DMS 273 (cell line): ENCODE measurements around the gene RUNDC1.

ENCODE experiments used
- DNase-seq: peaks from one replicate; lab custom pipeline; 2025; ENCODE audit not compliant: unreplicated experiment; lab: John Stamatoyannopoulos, UW

Gene RUNDC1

DNA sequence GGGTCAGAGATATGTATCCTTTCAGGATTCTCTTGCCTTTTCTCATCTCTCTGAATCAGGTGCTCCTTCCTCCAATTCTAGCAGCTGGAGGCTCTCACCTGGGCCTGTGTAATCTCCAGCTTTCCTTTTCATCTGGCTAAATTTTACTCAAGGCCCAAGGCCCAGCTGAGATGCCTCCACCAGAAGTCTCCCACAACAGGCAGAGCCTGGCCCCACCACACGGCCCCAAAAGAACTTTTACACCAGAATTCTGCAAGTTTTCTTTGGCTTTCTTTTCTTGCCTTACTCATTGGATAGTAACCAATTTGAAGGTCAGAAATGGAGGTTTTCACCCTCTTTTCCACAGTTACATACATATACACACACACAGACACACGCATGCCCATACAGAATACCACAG is 59.3 kb downstream of the RUNDC1 start:
- no peak for DNase-seq

DNA sequence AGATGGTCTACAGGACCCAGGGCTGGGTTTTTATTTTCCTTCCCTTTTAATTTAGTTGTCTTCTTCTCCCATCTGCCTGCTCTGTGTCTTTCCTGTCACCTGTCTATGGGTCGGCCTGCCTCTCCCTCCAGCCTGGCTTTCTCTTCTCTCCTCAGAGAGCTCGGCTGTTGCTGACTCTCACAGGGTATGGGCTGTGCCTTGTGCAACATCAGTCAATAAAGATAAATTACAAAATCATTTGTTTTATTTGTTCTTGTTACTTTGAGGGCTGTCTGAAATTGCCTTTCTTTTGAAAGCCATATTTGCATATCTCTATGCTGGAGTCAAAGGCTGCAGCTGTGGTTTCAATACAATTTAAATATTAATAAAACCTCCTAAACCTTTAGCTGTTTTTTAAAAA is 60.3 kb downstream of the RUNDC1 start:
- DNase-seq: no peak

DNA sequence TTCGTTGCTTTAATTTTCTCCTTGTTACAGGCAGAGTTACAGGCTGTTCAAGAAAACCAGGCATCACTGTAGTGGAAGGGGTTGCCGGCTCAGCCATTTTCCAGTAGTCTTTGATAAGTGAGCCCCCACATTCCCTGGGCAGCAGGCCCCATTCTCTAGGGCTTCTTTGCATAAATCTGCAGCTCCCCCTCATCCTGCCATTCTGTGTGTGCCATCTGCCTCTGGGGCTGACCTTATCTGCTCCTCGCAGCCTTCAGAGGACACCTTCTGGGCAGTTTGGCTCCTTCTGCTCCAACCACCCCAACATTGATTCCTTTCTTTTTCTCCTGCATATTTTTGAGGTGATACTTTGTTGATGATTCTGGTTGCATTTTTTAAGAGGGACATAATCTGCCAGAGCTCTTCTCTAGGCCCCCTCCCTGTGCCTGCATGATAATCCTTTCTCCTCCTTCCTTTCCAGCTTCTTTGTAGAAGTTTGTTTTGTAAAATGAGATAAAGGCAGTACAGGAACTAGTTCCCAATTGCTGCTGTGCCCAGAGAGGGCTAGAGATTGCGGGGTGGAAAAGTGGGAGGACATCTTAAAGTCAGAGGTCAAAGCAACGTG is 61.8 kb downstream of the RUNDC1 start:
- DNase-seq: peak; percentile 88
